GM12892 (cell line): ENCODE measurements around the gene CHD8.
A peak's percentile ranks its signal among the peaks of the same experiment; 100 is the strongest.

Experiments used
- DNase-seq: peaks from one replicate; pipeline ENCODE4 v3.0.0; 2011; ENCODE audit not compliant: insufficient read length
- FAIRE-seq: peaks from 2 replicates; lab custom pipeline; 2011; peaks lifted over from hg19 to GRCh38; lab: Jason Lieb, UNC
- POLR2A ChIP-seq: IDR thresholded peaks from 2 replicates; pipeline ENCODE4 v1.6.1; 2011; ENCODE audit warnings: low read depth, low read length, control low read depth
- POLR2AphosphoS5 ChIP-seq: IDR thresholded peaks from 2 replicates; pipeline ENCODE4 v1.6.1; 2011; ENCODE audit warnings: low read depth, low read length, control low read depth
- TAF1 ChIP-seq: IDR thresholded peaks from 2 replicates; pipeline ENCODE4 v1.6.1; 2011; ENCODE audit warnings: low read depth, mild to moderate bottlenecking, control low read depth, low read length, borderline replicate concordance

The CHD8 gene

DNA sequence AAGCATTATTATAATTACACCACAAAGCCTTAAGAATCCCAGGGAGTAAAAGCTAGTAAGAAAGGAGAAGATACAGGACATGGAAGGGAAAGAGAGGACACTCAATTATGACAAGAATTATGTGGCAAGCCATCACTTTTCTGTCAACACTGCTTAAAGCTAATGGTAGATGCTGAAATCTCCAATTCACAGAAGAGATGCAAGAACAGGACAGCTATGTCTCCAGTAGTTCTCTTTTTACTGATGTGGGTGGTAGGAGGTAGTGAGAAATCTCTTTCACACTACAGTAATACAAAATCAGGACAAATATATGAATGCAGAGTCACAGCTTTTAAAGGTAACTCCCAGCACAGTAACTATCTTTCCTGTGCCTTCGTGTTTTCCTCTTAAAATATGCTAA, 29.2 kb downstream of the CHD8 start:
- TF ChIP-seq TAF1 (no peak), POLR2A (no peak), POLR2AphosphoS5 (no peak)
- FAIRE-seq, result no peak
- DNase-seq, result no peak

GRCh38 chr14:21419528-21419927, 36.4 kb downstream of the CHD8 start:
- FAIRE-seq, result no peak
- DNase-seq, result no peak
- TF ChIP-seq POLR2AphosphoS5 (no peak), POLR2A (no peak), TAF1 (no peak)

GRCh38 chr14:21415329-21415728, 40.6 kb downstream of the CHD8 start:
- no peak for TF ChIP-seq TAF1
- no peak for TF ChIP-seq POLR2AphosphoS5
- TF ChIP-seq POLR2A, result no peak
- no peak for DNase-seq
- FAIRE-seq, result no peak

GRCh38 chr14:21414137-21414631, 41.7 kb downstream of the CHD8 start:
- TF ChIP-seq TAF1, result no peak
- TF ChIP-seq POLR2AphosphoS5, result no peak
- TF ChIP-seq POLR2A, result no peak
- DNase-seq (no peak), FAIRE-seq (peak; percentile 36)

DNA sequence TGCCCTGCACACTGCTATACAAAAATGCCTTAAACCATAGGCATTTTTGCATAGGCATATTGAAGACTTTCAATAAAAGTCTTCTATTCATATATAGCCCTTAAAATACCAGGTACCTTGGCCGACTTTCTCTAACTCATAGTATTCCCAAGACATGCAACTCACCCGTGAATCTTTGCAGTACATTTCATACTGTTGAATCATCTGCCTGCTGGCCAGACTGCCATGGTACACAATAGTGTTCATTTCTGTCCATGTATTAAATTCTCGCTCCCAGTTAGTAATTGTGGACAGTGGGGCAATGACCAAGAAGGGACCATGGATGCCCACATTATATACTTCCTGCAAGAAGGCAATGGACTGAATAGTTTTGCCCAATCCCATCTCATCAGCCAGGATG, 47.8 kb downstream of the CHD8 start:
- FAIRE-seq (no peak), DNase-seq (no peak)
- no peak for TF ChIP-seq POLR2AphosphoS5
- no peak for TF ChIP-seq POLR2A
- no peak for TF ChIP-seq TAF1

GRCh38 chr14:21406213-21406612, 49.7 kb downstream of the CHD8 start:
- no peak for FAIRE-seq
- TF ChIP-seq TAF1 (no peak), POLR2AphosphoS5 (no peak), POLR2A (no peak)

GRCh38 chr14:21405097-21405496, 50.8 kb downstream of the CHD8 start:
- no peak for TF ChIP-seq TAF1
- no peak for TF ChIP-seq POLR2AphosphoS5
- no peak for TF ChIP-seq POLR2A
- no peak for FAIRE-seq
- DNase-seq, result no peak

More at GRCh38 chr14:21406213-21406612, 49.7 kb downstream of the CHD8 start:
- no peak for DNase-seq

- TF ChIP-seq POLR2AphosphoS5 (no peak), POLR2A (no peak), TAF1 (no peak)
- DNase-seq, result no peak
- FAIRE-seq, result no peak
Measured at GRCh38 chr14:21399311-21399870, 56.5 kb downstream of the CHD8 start.

DNA sequence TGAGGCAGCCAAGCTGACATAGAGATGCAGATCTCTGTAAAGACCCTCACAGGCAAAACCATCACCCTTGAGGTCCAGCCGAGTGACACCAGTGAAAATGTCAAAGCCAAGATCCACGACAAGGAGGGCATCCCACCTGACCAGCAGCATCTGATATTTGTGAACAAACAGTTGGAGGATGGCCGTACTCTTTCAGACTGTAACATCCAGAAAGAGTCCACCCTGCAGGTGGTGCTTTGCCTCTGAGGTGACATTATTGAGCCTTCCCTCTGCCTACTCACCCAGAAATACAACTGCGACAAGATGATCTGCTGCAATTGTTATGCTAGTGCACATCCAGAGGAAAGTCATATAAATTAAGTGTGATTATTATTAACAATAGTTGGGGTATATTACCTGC, 57.0 kb downstream of the CHD8 start:
- no peak for FAIRE-seq
- no peak for DNase-seq
- TF ChIP-seq POLR2A (no peak), TAF1 (no peak), POLR2AphosphoS5 (no peak)

GRCh38 chr14:21395450-21395849, 60.5 kb downstream of the CHD8 start:
- no peak for TF ChIP-seq TAF1
- no peak for TF ChIP-seq POLR2AphosphoS5
- no peak for TF ChIP-seq POLR2A

GRCh38 chr14:21385188-21385904, 70.6 kb downstream of the CHD8 start:
- peak; percentile 25 for DNase-seq
- peak; percentile 36 for FAIRE-seq
- no peak for TF ChIP-seq TAF1
- no peak; the same call in 1 of the 2 replicates for TF ChIP-seq POLR2A
- no peak for TF ChIP-seq POLR2AphosphoS5

More at GRCh38 chr14:21395450-21395849, 60.5 kb downstream of the CHD8 start:
- DNase-seq (no peak), FAIRE-seq (no peak)

GRCh38 chr14:21384494-21384851, 71.5 kb downstream of the CHD8 start:
- DNase-seq (no peak), FAIRE-seq (no peak)
- TF ChIP-seq POLR2A, result 0 out of 2 replicates have a peak, but pooled peaks have one; percentile 7
- 0 out of 2 replicates have a peak, but pooled peaks have one; percentile 38 for TF ChIP-seq POLR2AphosphoS5
- TF ChIP-seq TAF1, result no peak
